Neural progenitor cell (in vitro differentiated cells): ENCODE data around the gene WDR89. TPM values are rescaled to one million over a fixed set of nuclear protein-coding genes. Genes with fewer than 3 reads are reported as not detected.

ENCODE experiments used
- DNase-seq: peaks from one replicate; pipeline ENCODE4 v3.0.0-alpha.2; 2016; ENCODE audit warnings: low spot score
- H2AFZ ChIP-seq: fragments of 200-600 bp; sonication (generic); replicated peaks from 2 replicates; pipeline ENCODE4 v1.6.1; 2016; ENCODE audit warnings: antibody characterized with exemption
- H3F3A ChIP-seq: fragments of 200-600 bp; sonication (generic); 2 replicates; pipeline ENCODE4 v1.6.1; 2016; ENCODE audit warnings: antibody characterized with exemption, low read depth
- H3K27ac ChIP-seq: fragments of 200-600 bp; sonication (generic); 2 replicates; pipeline ENCODE4 v1.5.1; 2016; ENCODE audit warnings: mild to moderate bottlenecking
- H3K27me3 ChIP-seq: fragments of 200-600 bp; sonication (generic); 2 replicates; pipeline ENCODE4 v1.6.1; 2016; ENCODE audit warnings: mild to moderate bottlenecking, moderate library complexity
- H3K36me3 ChIP-seq: fragments of 200-600 bp; sonication (generic); 2 replicates; pipeline ENCODE4 v1.5.1; 2016
- H3K4me1 ChIP-seq: fragments of 200-600 bp; sonication (generic); 2 replicates; pipeline ENCODE4 v1.6.1; 2016; ENCODE audit warnings: mixed run types
- H3K4me2 ChIP-seq: fragments of 200-600 bp; sonication (generic); 2 replicates; pipeline ENCODE4 v1.6.1; 2016
- H3K4me3 ChIP-seq: fragments of 200-600 bp; sonication (generic); 2 replicates; pipeline ENCODE4 v1.5.1; 2016
- H3K79me2 ChIP-seq: fragments of 200-600 bp; sonication (generic); 2 replicates; pipeline ENCODE4 v1.6.1; 2016; ENCODE audit warnings: low read depth
- H3K9ac ChIP-seq: fragments of 200-600 bp; sonication (generic); 2 replicates; pipeline ENCODE4 v1.6.1; 2016
- H3K9me3 ChIP-seq: fragments of 200-600 bp; sonication (generic); 2 replicates; pipeline ENCODE4 v1.5.1; 2016; ENCODE audit warnings: low read depth
- H4K20me1 ChIP-seq: fragments of 200-600 bp; sonication (generic); 2 replicates; pipeline ENCODE4 v1.6.1; 2016; ENCODE audit warnings: low read depth
- H3K27ac Mint-ChIP-seq: 3 replicates; pipeline ENCODE4 v1.8.0; 2021; ENCODE audit warnings: mixed read lengths
- H3K27me3 Mint-ChIP-seq: 2 replicates; pipeline ENCODE4 v1.8.0; 2022; ENCODE audit warnings: low read depth, mild to moderate bottlenecking, inconsistent platforms, moderate library complexity, mixed read lengths; ENCODE audit not compliant: insufficient read depth
- H3K36me3 Mint-ChIP-seq: 3 replicates; pipeline ENCODE4 v1.8.0; 2021; ENCODE audit warnings: mixed read lengths
- H3K4me1 Mint-ChIP-seq: 3 replicates; pipeline ENCODE4 v1.8.0; 2021; ENCODE audit warnings: mixed read lengths
- H3K4me3 Mint-ChIP-seq: 3 replicates; pipeline ENCODE4 v1.8.0; 2021; ENCODE audit warnings: mild to moderate bottlenecking, moderate library complexity, mixed read lengths
- H3K9me3 Mint-ChIP-seq: 3 replicates; pipeline ENCODE4 v1.8.0; 2020; ENCODE audit warnings: mixed read lengths
- CTCF ChIP-seq: fragments of 200-600 bp; sonication (generic); IDR thresholded peaks from 2 replicates; pipeline ENCODE4 v1.5.1; 2017; ENCODE audit warnings: antibody characterized with exemption, mild to moderate bottlenecking
- EZH2 ChIP-seq: fragments of 200-600 bp; sonication (generic); IDR thresholded peaks from 2 replicates; pipeline ENCODE4 v1.6.1; 2017; ENCODE audit warnings: antibody characterized with exemption, mild to moderate bottlenecking, moderate library complexity
- EZH2phosphoT487 ChIP-seq: fragments of 200-600 bp; sonication (generic); IDR thresholded peaks from 2 replicates; pipeline ENCODE4 v1.6.1; 2017; ENCODE audit warnings: antibody characterized with exemption
- total RNA-seq: library from RNA; depleted of rRNA; stranded (reverse); fragments of >200 nt; gene quantifications from 2 replicates; pipeline ENCODE4 v1.2.3, GENCODE V29; 2015; ENCODE audit warnings: low replicate concordance

Gene WDR89
- total RNA-seq, 1 donor from 2014 or later, result 39.0 TPM

DNA sequence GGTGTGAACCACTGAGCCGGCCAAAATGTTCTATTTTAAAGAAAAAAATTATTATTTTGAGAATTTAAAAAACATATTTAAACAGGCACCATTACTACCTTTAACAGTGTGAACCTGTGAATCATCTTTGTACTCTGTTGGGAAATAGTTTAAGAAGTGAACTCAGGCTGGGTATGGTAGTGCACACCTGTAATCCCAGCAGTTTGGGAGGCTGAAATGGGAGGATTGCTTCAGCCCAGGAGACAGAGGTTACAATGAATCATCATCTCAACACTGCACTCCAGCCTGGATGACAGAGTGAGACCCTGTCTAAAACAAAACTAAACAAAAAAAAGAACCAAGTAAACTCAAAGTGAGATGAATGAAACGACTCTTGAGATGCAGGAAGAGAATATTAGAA, 3.1 kb upstream of the WDR89 start:
- Mint-ChIP-seq H3K27ac (no peak overlapping the region), H3K27me3 (no peaks in the 10 kb centered on the region), H3K36me3 (peaks cover 2% of the 10 kb centered on the region), H3K4me3 (no peak overlapping the region), H3K4me1 (peaks cover 7% of the 10 kb centered on the region), H3K9me3 (no peaks in the 10 kb centered on the region)
- Histone ChIP-seq H3K79me2 (peaks cover 23% of the 10 kb centered on the region), H3K4me1 (peaks cover 5% of the 10 kb centered on the region), H3K9me3 (no peaks in the 10 kb centered on the region), H4K20me1 (no peaks in the 10 kb centered on the region), H3K27ac (no peak overlapping the region), H3K27me3 (no peaks in the 10 kb centered on the region), H3K36me3 (no peaks in the 10 kb centered on the region), H3K9ac (no peak overlapping the region), H3K4me3 (no peak overlapping the region), H3F3A (peaks cover 10% of the 10 kb centered on the region), H3K4me2 (no peak overlapping the region), H2AFZ (no peak overlapping the region)
- DNase-seq, result no peak
- TF ChIP-seq EZH2phosphoT487 (no peak), EZH2 (no peak), CTCF (no peak)

GRCh38 chr14:63642656-63643382, 1.1 kb upstream of the WDR89 start:
- Histone ChIP-seq H3K9me3 (no peaks in the 10 kb centered on the region), H3K9ac (no peak overlapping the region), H3F3A (peaks cover 10% of the 10 kb centered on the region), H2AFZ (peak overlapping the region; percentile 98), H3K4me3 (peak overlapping the region; percentile 64), H3K4me2 (peak overlapping the region; percentile 83), H3K4me1 (peaks cover 5% of the 10 kb centered on the region), H3K79me2 (peaks cover 42% of the 10 kb centered on the region), H3K27me3 (no peaks in the 10 kb centered on the region), H3K36me3 (no peaks in the 10 kb centered on the region), H3K27ac (no peak overlapping the region), H4K20me1 (no peaks in the 10 kb centered on the region)
- DNase-seq, result no peak
- Mint-ChIP-seq H3K4me1 (peaks cover 14% of the 10 kb centered on the region), H3K36me3 (peaks cover 13% of the 10 kb centered on the region), H3K9me3 (peaks cover 3% of the 10 kb centered on the region), H3K27me3 (no peaks in the 10 kb centered on the region), H3K4me3 (peak overlapping the region; percentile 90), H3K27ac (no peak overlapping the region)
- TF ChIP-seq CTCF, result no peak

DNA sequence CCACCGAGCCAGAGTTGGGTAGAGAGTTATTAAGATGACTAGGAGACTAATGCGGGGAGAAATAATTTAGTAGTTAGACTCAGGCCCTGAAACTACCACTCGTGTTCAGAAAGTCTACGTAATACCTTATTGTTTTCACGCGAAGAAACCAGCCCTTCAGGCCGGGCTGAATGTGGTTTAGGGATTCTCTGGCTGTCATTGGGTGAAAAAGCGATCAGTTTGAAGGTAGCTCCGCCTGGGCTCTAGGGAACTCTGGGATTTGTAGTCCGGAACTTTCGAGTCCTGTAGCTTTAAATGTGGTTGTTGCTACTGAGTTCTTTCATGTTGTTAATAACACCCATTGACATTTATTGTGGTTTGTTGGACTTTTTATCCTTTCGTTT, 549 bp upstream of the WDR89 start:
- H3K79me2 ChIP-seq, result peaks cover 48% of the 10 kb centered on the region
- peaks cover 12% of the 10 kb centered on the region for H3K4me1 Mint-ChIP-seq
- H3K27ac ChIP-seq, result peak overlapping the region; percentile 75
- H3K4me3 Mint-ChIP-seq, result peak overlapping the region; percentile 90
- DNase-seq, result peak; percentile 93
- H3K9me3 Mint-ChIP-seq, result peaks cover 7% of the 10 kb centered on the region
- H4K20me1 ChIP-seq, result no peaks in the 10 kb centered on the region
- peak overlapping the region; percentile 98 for H2AFZ ChIP-seq
- H3K27me3 ChIP-seq, result no peaks in the 10 kb centered on the region
- H3K4me3 ChIP-seq, result peak overlapping the region; percentile 64
- H3K4me2 ChIP-seq, result peak overlapping the region; percentile 83
- no peaks in the 10 kb centered on the region for H3K27me3 Mint-ChIP-seq
- H3F3A ChIP-seq, result peaks cover 10% of the 10 kb centered on the region
- no peaks in the 10 kb centered on the region for H3K9me3 ChIP-seq
- H3K36me3 Mint-ChIP-seq, result peaks cover 18% of the 10 kb centered on the region
- no peak for TF ChIP-seq CTCF
- TF ChIP-seq EZH2, result no peak
- H3K9ac ChIP-seq, result peak overlapping the region; percentile 57
- H3K36me3 ChIP-seq, result no peaks in the 10 kb centered on the region
- H3K27ac Mint-ChIP-seq, result peak overlapping the region; percentile 96
- peaks cover 5% of the 10 kb centered on the region for H3K4me1 ChIP-seq
